ENCODE measurements around the gene ASTN2.
A peak's percentile ranks its signal among the peaks of the same experiment; 100 is the strongest.

The ASTN2 gene

DNA sequence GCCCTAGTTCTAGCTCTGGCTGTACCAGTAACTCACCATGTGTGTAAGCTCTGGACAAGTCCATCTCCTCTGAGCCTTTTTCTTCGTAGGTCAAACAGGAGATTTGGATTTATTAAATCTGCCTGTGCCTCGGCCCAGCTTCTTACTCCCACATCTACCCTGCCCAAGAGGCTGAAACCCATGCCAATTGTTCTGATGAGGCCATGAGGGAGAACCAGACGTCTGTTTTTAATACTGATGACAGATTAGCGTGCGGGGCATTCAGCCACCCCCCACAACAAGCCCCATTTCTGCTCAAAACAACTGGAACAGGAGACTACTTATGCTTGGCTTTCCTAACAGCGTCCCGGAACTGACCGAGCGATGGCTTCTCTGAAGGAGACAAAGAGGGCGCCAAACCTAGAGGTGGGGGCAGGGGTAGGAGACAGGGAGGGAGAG, 808.9 kb downstream of the ASTN2 start:
- no peak overlapping the region for H3K27ac ChIP-seq
- no peak for TF ChIP-seq CTCF (conservative IDR thresholded peaks at IDR 0.05)
- TF ChIP-seq ZFX (IDR thresholded peaks at IDR 0.05) = no peak

- H3K27ac ChIP-seq = no peak overlapping the region
- no peak for TF ChIP-seq CTCF (conservative IDR thresholded peaks at IDR 0.05)
- no peak for TF ChIP-seq ZFX (IDR thresholded peaks at IDR 0.05)
Observed at GRCh38 chr9:116605060-116605459, 809.8 kb downstream of the ASTN2 start.

DNA sequence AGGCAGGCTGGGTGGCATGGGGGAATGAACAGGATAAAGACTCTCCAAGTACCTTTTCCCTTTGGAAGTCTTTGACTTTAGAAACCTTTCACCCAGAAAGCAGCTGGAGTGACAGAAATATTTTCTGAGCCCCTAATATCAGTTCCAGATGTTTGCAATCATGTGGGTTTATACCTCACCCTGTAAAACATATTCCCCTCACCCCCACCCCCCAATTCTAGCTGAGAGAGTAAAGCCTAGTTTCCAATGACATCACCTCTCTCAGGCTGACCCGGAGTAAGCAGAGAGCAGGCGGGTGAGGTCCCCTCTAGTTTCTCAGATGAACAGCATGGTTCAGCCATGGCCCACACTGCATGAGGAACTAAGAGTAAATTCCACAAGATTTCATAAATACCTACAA, 810.6 kb downstream of the ASTN2 start:
- TF ChIP-seq ZFX (IDR thresholded peaks at IDR 0.05) = no peak
- no peak for TF ChIP-seq CTCF (conservative IDR thresholded peaks at IDR 0.05)
- H3K27ac ChIP-seq = no peak overlapping the region

- H3K27ac ChIP-seq = no peak overlapping the region
- TF ChIP-seq ZFX (IDR thresholded peaks at IDR 0.05) (no peak), CTCF (conservative IDR thresholded peaks at IDR 0.05) (peak; percentile 18; the same call in 1 of the 2 replicates)
Observed at GRCh38 chr9:116599342-116599884, 815.4 kb downstream of the ASTN2 start.

DNA sequence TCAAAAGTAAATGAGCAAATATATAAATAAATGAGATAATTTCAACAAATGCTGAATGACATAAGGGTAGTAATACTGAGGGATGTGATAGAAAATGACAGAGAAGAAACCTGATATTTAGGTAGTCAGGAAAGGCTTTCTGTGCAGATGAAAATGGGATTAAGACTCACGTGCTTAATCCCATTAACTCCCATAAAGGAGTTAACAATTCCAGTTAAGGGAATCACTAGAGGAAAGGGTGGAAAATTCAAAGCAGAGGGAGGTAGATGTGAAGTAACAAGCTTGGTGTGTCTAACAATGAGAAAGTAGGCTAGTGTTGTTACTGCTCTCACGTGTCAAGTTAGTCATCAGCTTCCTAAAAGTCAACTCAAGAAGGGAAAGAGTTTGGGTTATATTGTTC, 818.2 kb downstream of the ASTN2 start:
- no peak overlapping the region for H3K27ac ChIP-seq
- no peak for TF ChIP-seq CTCF (conservative IDR thresholded peaks at IDR 0.05)
- TF ChIP-seq ZFX (IDR thresholded peaks at IDR 0.05) = no peak

DNA sequence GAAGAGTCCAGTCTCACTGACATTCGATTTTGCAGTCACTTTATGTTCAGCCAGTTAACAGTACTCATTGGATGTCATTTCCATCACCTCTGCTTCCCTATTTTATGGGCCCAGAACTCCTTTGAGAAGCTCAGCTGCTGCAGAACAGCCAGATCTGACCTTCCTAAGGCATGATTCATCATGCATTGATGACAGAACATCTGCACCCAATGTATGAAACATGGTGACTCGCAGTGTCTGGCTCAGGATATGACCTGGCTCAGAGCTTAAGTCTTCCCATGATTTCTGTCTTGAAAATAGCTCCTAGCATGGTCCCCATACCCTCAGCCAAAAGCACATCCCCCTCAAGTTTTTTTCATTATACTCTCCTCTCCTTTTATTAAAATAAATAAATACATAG, 820.3 kb downstream of the ASTN2 start:
- TF ChIP-seq ZFX (IDR thresholded peaks at IDR 0.05) = no peak
- no peak for TF ChIP-seq CTCF (conservative IDR thresholded peaks at IDR 0.05)
- H3K27ac ChIP-seq = no peak overlapping the region

DNA sequence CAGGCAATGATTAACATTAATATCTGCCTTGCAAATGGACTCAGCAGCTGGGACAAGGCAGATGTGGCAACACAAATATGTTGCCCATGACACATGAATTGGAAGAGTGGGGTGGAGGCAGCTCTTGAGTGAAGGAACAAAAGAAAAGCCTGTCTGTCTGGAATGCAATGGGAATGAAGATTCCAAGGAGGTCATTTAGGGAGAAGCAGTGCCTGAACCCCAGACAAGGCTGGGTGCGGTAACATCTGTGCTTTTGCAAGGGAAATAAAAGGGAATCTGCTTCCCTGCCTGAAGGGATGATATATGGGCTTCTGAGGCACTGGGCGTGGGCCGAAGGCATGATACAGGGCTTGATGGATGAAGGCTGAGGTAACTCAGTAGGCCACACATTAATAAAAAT, 821.9 kb downstream of the ASTN2 start:
- TF ChIP-seq ZFX (IDR thresholded peaks at IDR 0.05) (no peak), CTCF (conservative IDR thresholded peaks at IDR 0.05) (no peak)
- H3K27ac ChIP-seq = no peak overlapping the region
